ENCODE results near the gene FOXP3. TPM values are rescaled to one million over a fixed set of nuclear protein-coding genes. Genes with fewer than 3 reads are reported as not detected.

FOXP3 gene
- total RNA-seq, 4 donors from 2014 or later: 0.22 TPM; not detected in 3

GRCh38 chrX:49210406-49210805, 54.1 kb downstream of the FOXP3 start:
- no peak overlapping the region for H3K27ac ChIP-seq
- no peaks in the 10 kb centered on the region for H3K9me3 ChIP-seq
- no peaks in the 10 kb centered on the region for H3K36me3 ChIP-seq
- no peak for ATAC-seq
- H3K27me3 ChIP-seq: peaks cover 10% of the 10 kb centered on the region
- no peak overlapping the region for H3K4me3 ChIP-seq
- no peaks in the 10 kb centered on the region for H3K4me1 ChIP-seq
- TF ChIP-seq CTCF (IDR thresholded peaks at IDR 0.05) (no peak), POLR2AphosphoS5 (IDR thresholded peaks at IDR 0.05) (no peak), POLR2A (IDR thresholded peaks at IDR 0.05) (no peak), EP300 (IDR thresholded peaks at IDR 0.05) (no peak)
- no CpG with 5 or more reads among the region's 8 CpGs for WGBS, 2 donors (ENCODE audit: low coverage in 1 of 2)

DNA sequence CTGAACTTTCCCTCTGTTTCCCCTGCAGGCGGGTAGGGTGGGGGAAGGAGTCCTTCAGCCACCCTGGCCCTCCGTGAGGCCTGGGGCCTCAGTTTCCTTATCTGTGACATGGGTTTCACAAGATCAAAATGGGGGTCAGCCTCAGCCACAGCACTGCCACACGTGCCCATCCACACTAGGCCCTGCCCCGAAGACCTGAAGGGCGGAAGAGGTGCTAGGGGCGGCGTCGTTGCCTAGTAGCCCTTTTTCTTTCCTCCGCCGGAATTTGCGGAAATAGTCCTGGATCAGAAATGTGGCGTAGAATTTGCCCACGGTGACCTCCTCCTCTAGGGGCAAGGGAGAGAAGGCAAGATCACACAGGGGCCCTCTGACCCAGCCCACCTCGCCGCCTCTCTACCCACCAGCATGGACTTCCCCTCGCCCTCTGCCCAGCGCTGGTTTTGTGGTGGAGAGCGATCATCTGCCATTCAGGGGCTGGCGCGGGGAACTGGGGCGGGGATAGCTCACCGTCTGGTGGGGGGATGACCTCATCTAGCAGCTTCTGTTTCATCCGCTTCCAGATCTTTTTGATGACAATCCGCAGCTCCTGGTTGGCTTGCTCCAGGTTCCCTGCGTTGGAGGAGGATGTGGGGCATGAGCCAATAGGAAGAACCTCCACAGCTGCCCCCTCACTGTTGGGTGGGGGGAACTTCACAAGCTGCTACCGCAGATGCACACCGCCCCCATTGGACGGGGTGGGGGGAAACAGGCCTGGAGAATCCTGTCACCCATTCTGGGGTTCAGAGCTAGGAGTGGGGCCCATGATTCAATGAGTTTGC, 54.9 kb downstream of the FOXP3 start:
- 59% methylated on average over 11 of the region's 28 CpGs; no CpG with 5 or more reads in 1 of the 2 donors for WGBS, 2 donors (ENCODE audit: low coverage in 1 of 2)
- no peak overlapping the region for H3K4me3 ChIP-seq
- H3K9me3 ChIP-seq: no peaks in the 10 kb centered on the region
- ATAC-seq: no peak
- H3K4me1 ChIP-seq: no peaks in the 10 kb centered on the region
- H3K36me3 ChIP-seq: no peaks in the 10 kb centered on the region
- H3K27ac ChIP-seq: no peak overlapping the region
- H3K27me3 ChIP-seq: peaks cover 10% of the 10 kb centered on the region
- TF ChIP-seq CTCF (IDR thresholded peaks at IDR 0.05) (no peak), POLR2AphosphoS5 (IDR thresholded peaks at IDR 0.05) (no peak), EP300 (IDR thresholded peaks at IDR 0.05) (no peak), POLR2A (IDR thresholded peaks at IDR 0.05) (no peak)

DNA sequence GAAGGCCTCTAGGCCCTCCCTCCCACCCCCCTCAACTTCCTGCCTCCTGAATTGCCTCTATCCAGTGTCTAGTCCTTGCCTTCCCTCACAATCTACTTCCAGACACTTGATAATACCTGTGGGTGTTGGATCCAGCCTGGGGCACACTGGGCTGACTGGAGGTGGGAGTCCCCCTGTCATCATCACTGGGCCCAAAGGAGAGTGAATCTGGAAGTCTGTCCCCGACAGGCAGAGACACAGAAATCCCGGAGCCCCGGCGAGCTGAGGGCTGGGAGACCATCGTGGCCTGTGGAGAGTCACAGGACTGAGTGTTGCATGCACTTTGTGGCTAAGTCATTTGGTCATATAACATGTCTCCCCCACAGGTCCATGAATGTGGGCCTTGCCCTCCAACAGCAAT, 56.1 kb downstream of the FOXP3 start:
- ATAC-seq: no peak
- H3K27ac ChIP-seq: no peak overlapping the region

GRCh38 chrX:49206543-49206942, 58.0 kb downstream of the FOXP3 start:
- no peaks in the 10 kb centered on the region for H3K9me3 ChIP-seq
- H3K27ac ChIP-seq: no peak overlapping the region
- no peak overlapping the region for H3K4me3 ChIP-seq
- TF ChIP-seq POLR2AphosphoS5 (IDR thresholded peaks at IDR 0.05) (no peak), CTCF (IDR thresholded peaks at IDR 0.05) (no peak), POLR2A (IDR thresholded peaks at IDR 0.05) (no peak), EP300 (IDR thresholded peaks at IDR 0.05) (no peak)
- ATAC-seq: no peak
- no peaks in the 10 kb centered on the region for H3K4me1 ChIP-seq
- H3K36me3 ChIP-seq: no peaks in the 10 kb centered on the region
- H3K27me3 ChIP-seq: peaks cover 10% of the 10 kb centered on the region
- WGBS, 2 donors (ENCODE audit: low coverage in 1 of 2): no CpG with 5 or more reads among the region's 8 CpGs

More for the DNA sequence above, 56.1 kb downstream of the FOXP3 start:
- H3K9me3 ChIP-seq: no peaks in the 10 kb centered on the region
- H3K36me3 ChIP-seq: no peaks in the 10 kb centered on the region
- no peak overlapping the region for H3K4me3 ChIP-seq
- no peaks in the 10 kb centered on the region for H3K4me1 ChIP-seq
- TF ChIP-seq CTCF (IDR thresholded peaks at IDR 0.05): no peak
- no peak for TF ChIP-seq POLR2A (IDR thresholded peaks at IDR 0.05)
- TF ChIP-seq EP300 (IDR thresholded peaks at IDR 0.05): no peak
- TF ChIP-seq POLR2AphosphoS5 (IDR thresholded peaks at IDR 0.05): no peak
- peaks cover 10% of the 10 kb centered on the region for H3K27me3 ChIP-seq
- no CpG with 5 or more reads among the region's 5 CpGs for WGBS, 2 donors (ENCODE audit: low coverage in 1 of 2)

DNA sequence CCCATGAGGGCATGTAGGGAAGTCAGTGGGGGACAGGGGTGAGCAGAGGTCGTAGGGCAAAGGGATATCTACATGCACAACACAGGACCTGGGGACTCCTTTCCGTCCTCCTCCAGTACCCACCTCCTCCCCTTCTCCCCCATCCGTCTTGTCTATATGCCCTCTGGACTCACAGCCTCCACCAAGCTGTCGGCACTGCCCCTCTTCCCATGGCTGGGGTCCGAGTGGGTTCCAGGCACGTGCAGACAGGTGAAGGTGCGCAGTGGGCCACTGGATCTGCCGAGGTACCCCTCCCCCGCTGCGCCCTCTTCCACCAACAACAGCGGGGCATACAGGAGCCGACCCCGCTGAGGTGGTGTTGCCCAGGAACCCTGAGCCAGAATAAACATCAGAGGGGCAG, 59.1 kb downstream of the FOXP3 start:
- no peak overlapping the region for H3K27ac ChIP-seq
- no peak for TF ChIP-seq POLR2AphosphoS5 (IDR thresholded peaks at IDR 0.05)
- TF ChIP-seq CTCF (IDR thresholded peaks at IDR 0.05): no peak
- TF ChIP-seq EP300 (IDR thresholded peaks at IDR 0.05): no peak
- TF ChIP-seq POLR2A (IDR thresholded peaks at IDR 0.05): no peak
- no peaks in the 10 kb centered on the region for H3K9me3 ChIP-seq
- peaks cover 0 to 2% (median 0%) of the 10 kb centered on the region in 3 donors for H3K4me1 ChIP-seq
- H3K36me3 ChIP-seq: no peaks in the 10 kb centered on the region
- no peak overlapping the region for H3K4me3 ChIP-seq
- no peak for ATAC-seq
- 84% methylated on average over 4 of the region's 13 CpGs; no CpG with 5 or more reads in 1 of the 2 donors for WGBS, 2 donors (ENCODE audit: low coverage in 1 of 2)
- H3K27me3 ChIP-seq: peaks cover 10% of the 10 kb centered on the region
